Natural killer cell treated with Interleukin-12 subunit alpha and Interleukin-12 subunit beta and Interleukin-15 and Interleukin-18, amount 100 ng/mL, for 72 hours (primary cell): ENCODE data around the gene URB2. TPM values are rescaled to one million over a fixed set of nuclear protein-coding genes. Genes with fewer than 3 reads are reported as not detected.
"Not testable (repeated sequence)": the region's sequence is repeated elsewhere in the genome, so short reads cannot be mapped to it uniquely, and the experiment has no call there.

Source experiments
- ATAC-seq, 2 donors: fragments of 150-1000 bp; cut with Tn5 transposase in 1 of 2; sonication (Bioruptor Pico), chemical (Tn5 transposase) in 1 of 2; 2 replicates each; pipeline ENCODE4 v1.10.0; 2021
- DNase-seq: peaks from one replicate; pipeline ENCODE4 v3.0.0; 2022; ENCODE audit warnings: low spot score
- H3K27ac Mint-ChIP-seq, 2 donors: 1 replicate in 1 of 2; 2 replicates in 1 of 2; pipeline ENCODE4 v1.8.0; 2022; ENCODE audit warnings: mixed read lengths in 2 of 2, mild to moderate bottlenecking in 1 of 2, moderate library complexity in 1 of 2
- H3K27me3 Mint-ChIP-seq, 2 donors: 1 replicate in 1 of 2; 2 replicates in 1 of 2; pipeline ENCODE4 v1.8.0; 2022; ENCODE audit warnings: mixed read lengths in 2 of 2
- H3K36me3 Mint-ChIP-seq: one replicate; pipeline ENCODE4 v1.8.0; 2022; ENCODE audit warnings: mixed read lengths
- H3K4me1 Mint-ChIP-seq, 2 donors: 1 replicate in 1 of 2; 2 replicates in 1 of 2; pipeline ENCODE4 v1.8.0; 2022; ENCODE audit warnings: low read depth in 2 of 2, mixed read lengths in 2 of 2, mild to moderate bottlenecking in 1 of 2
- H3K4me3 Mint-ChIP-seq: one replicate; pipeline ENCODE4 v1.8.0; 2022; ENCODE audit warnings: mixed read lengths
- H3K9me3 Mint-ChIP-seq: 2 replicates; pipeline ENCODE4 v1.8.0; 2022; ENCODE audit warnings: mixed read lengths
- total RNA-seq, 2 donors: library from RNA; stranded (reverse); gene quantifications; one replicate each; pipeline ENCODE4 v1.2.3, GENCODE V29; 2022

The URB2 gene
- total RNA-seq, 2 donors from 2014 or later = 16.4 to 38.2 TPM

GRCh38 chr1:229597877-229598276, 28.2 kb upstream of the URB2 start:
- Mint-ChIP-seq H3K36me3 (peaks cover 24% of the 10 kb centered on the region), H3K27ac (peak overlapping the region in 1 of 2 donors; percentile 56), H3K4me1 (peaks cover 20% of the 10 kb centered on the region in 2 donors), H3K4me3 (no peak overlapping the region), H3K27me3 (no peaks in the 10 kb centered on the region), H3K9me3 (no peaks in the 10 kb centered on the region)
- ATAC-seq = no peak
- no peak for DNase-seq

GRCh38 chr1:229599218-229599954, 26.7 kb upstream of the URB2 start:
- peaks cover 24% of the 10 kb centered on the region for H3K36me3 Mint-ChIP-seq
- peaks cover 20% of the 10 kb centered on the region in 2 donors for H3K4me1 Mint-ChIP-seq
- no peak for ATAC-seq
- DNase-seq = no peak
- no peak overlapping the region for H3K4me3 Mint-ChIP-seq
- no peaks in the 10 kb centered on the region for H3K27me3 Mint-ChIP-seq
- H3K9me3 Mint-ChIP-seq = no peaks in the 10 kb centered on the region
- no peak overlapping the region for H3K27ac Mint-ChIP-seq

GRCh38 chr1:229600229-229600628, 25.8 kb upstream of the URB2 start:
- peaks cover 24% of the 10 kb centered on the region for H3K36me3 Mint-ChIP-seq
- H3K4me1 Mint-ChIP-seq = peaks cover 20% of the 10 kb centered on the region in 2 donors
- DNase-seq (no peak), ATAC-seq (no peak)
- H3K27ac Mint-ChIP-seq = no peak overlapping the region
- no peak overlapping the region for H3K4me3 Mint-ChIP-seq
- no peaks in the 10 kb centered on the region for H3K9me3 Mint-ChIP-seq
- no peaks in the 10 kb centered on the region for H3K27me3 Mint-ChIP-seq

GRCh38 chr1:229603371-229604005, 22.6 kb upstream of the URB2 start:
- ATAC-seq (no peak), DNase-seq (no peak)
- no peaks in the 10 kb centered on the region for H3K27me3 Mint-ChIP-seq
- H3K4me3 Mint-ChIP-seq = no peak overlapping the region
- H3K9me3 Mint-ChIP-seq = no peaks in the 10 kb centered on the region
- peaks cover 39% of the 10 kb centered on the region for H3K36me3 Mint-ChIP-seq
- H3K4me1 Mint-ChIP-seq = peaks cover 9 to 15% of the 10 kb centered on the region in 2 donors
- H3K27ac Mint-ChIP-seq = no peak overlapping the region

- H3K9me3 Mint-ChIP-seq = no peaks in the 10 kb centered on the region
- no peak for ATAC-seq
- no peak for DNase-seq
- peaks cover 4 to 6% of the 10 kb centered on the region in 2 donors for H3K4me1 Mint-ChIP-seq
- no peak overlapping the region for H3K27ac Mint-ChIP-seq
- no peaks in the 10 kb centered on the region for H3K27me3 Mint-ChIP-seq
- H3K36me3 Mint-ChIP-seq = peaks cover 42% of the 10 kb centered on the region
- H3K4me3 Mint-ChIP-seq = no peak overlapping the region
Observed at GRCh38 chr1:229607370-229607769, 18.7 kb upstream of the URB2 start.

GRCh38 chr1:229608590-229608989, 17.5 kb upstream of the URB2 start:
- Mint-ChIP-seq H3K27ac (no peak overlapping the region), H3K4me3 (no peak overlapping the region), H3K36me3 (peaks cover 37% of the 10 kb centered on the region), H3K4me1 (peaks cover 4 to 6% of the 10 kb centered on the region in 2 donors), H3K9me3 (no peaks in the 10 kb centered on the region), H3K27me3 (no peaks in the 10 kb centered on the region)
- no peak for DNase-seq
- no peak for ATAC-seq

GRCh38 chr1:229613938-229614337, 12.1 kb upstream of the URB2 start:
- Mint-ChIP-seq H3K27ac (no peak overlapping the region), H3K9me3 (no peaks in the 10 kb centered on the region), H3K36me3 (peaks cover 22% of the 10 kb centered on the region), H3K4me1 (peaks cover 2 to 4% of the 10 kb centered on the region in 2 donors), H3K27me3 (no peaks in the 10 kb centered on the region), H3K4me3 (no peak overlapping the region)
- no peak for ATAC-seq
- no peak for DNase-seq

- no peaks in the 10 kb centered on the region for H3K27me3 Mint-ChIP-seq
- ATAC-seq = no peak
- H3K9me3 Mint-ChIP-seq = no peaks in the 10 kb centered on the region
- no peak overlapping the region for H3K27ac Mint-ChIP-seq
- H3K4me3 Mint-ChIP-seq = no peak overlapping the region
- DNase-seq = no peak
- H3K36me3 Mint-ChIP-seq = peaks cover 17% of the 10 kb centered on the region
- H3K4me1 Mint-ChIP-seq = peaks cover 7 to 9% of the 10 kb centered on the region in 2 donors
Observed at GRCh38 chr1:229614701-229615100, 11.3 kb upstream of the URB2 start.

- Mint-ChIP-seq H3K36me3 (no peaks in the 10 kb centered on the region), H3K9me3 (no peaks in the 10 kb centered on the region), H3K4me3 (no peak overlapping the region), H3K4me1 (peaks cover 18 to 24% of the 10 kb centered on the region in 2 donors), H3K27me3 (no peaks in the 10 kb centered on the region), H3K27ac (no peak overlapping the region)
- DNase-seq = no peak
- ATAC-seq = no peak
Observed at GRCh38 chr1:229617351-229618100, 8.5 kb upstream of the URB2 start.

GRCh38 chr1:229619002-229619401, 7.0 kb upstream of the URB2 start:
- ATAC-seq (no peak), DNase-seq (no peak)
- no peaks in the 10 kb centered on the region for H3K27me3 Mint-ChIP-seq
- no peak overlapping the region for H3K27ac Mint-ChIP-seq
- peaks cover 6% of the 10 kb centered on the region for H3K36me3 Mint-ChIP-seq
- no peak overlapping the region for H3K4me3 Mint-ChIP-seq
- peaks cover 26 to 33% of the 10 kb centered on the region in 2 donors for H3K4me1 Mint-ChIP-seq
- H3K9me3 Mint-ChIP-seq = no peaks in the 10 kb centered on the region

- Mint-ChIP-seq H3K4me3 (no peak overlapping the region), H3K9me3 (no peaks in the 10 kb centered on the region), H3K27me3 (no peaks in the 10 kb centered on the region), H3K27ac (peak overlapping the region; percentile 1 to 18), H3K36me3 (peaks cover 6% of the 10 kb centered on the region), H3K4me1 (peaks cover 30 to 39% of the 10 kb centered on the region in 2 donors)
- DNase-seq (no peak), ATAC-seq (no peak)
Observed at GRCh38 chr1:229619614-229620013, 6.4 kb upstream of the URB2 start.

GRCh38 chr1:229620876-229621275, 5.2 kb upstream of the URB2 start:
- H3K36me3 Mint-ChIP-seq = peaks cover 6% of the 10 kb centered on the region
- no peaks in the 10 kb centered on the region for H3K27me3 Mint-ChIP-seq
- DNase-seq (no peak), ATAC-seq (no peak)
- peaks cover 37 to 45% of the 10 kb centered on the region in 2 donors for H3K4me1 Mint-ChIP-seq
- no peak overlapping the region for H3K27ac Mint-ChIP-seq
- H3K4me3 Mint-ChIP-seq = no peak overlapping the region
- H3K9me3 Mint-ChIP-seq = no peaks in the 10 kb centered on the region

GRCh38 chr1:229621663-229622062, 4.4 kb upstream of the URB2 start:
- Mint-ChIP-seq H3K9me3 (no peaks in the 10 kb centered on the region), H3K4me1 (peaks cover 40 to 48% of the 10 kb centered on the region in 2 donors), H3K4me3 (no peak overlapping the region), H3K36me3 (peaks cover 6% of the 10 kb centered on the region), H3K27ac (no peak overlapping the region), H3K27me3 (no peaks in the 10 kb centered on the region)
- ATAC-seq (no peak), DNase-seq (no peak)

- H3K4me1 Mint-ChIP-seq = peaks cover 46 to 58% of the 10 kb centered on the region in 2 donors
- H3K27me3 Mint-ChIP-seq, ATAC-seq, H3K9me3 Mint-ChIP-seq, DNase-seq, H3K27ac Mint-ChIP-seq, H3K36me3 Mint-ChIP-seq, H3K4me3 Mint-ChIP-seq: not testable (repeated sequence)
Observed at GRCh38 chr1:229622641-229623120, 3.4 kb upstream of the URB2 start.
